Measurements from ENCODE around the gene MTMR3.
A peak's percentile ranks its signal among the peaks of the same experiment; 100 is the strongest.

The MTMR3 gene

DNA sequence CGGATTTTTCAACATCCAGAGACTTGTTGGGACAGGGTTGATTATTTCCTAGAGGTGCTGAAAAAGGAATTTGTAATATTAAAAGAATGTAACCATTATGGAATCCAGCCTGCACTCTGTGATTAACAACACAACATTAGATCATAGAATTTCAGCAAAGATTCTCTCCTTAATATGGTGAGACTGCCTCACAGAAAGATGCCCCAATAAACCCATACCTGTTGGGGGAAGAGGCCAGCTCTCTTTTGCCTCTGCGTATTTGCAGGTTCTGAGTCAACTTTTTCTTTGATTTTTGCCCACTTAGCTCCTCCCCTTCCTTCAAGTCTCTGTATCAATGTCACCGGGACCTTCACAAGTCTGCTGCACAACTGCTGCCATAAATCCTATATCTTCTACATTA, 12.4 kb upstream of the MTMR3 start:
- DNase-seq (ENCODE audit: low read depth) = no peak

DNA sequence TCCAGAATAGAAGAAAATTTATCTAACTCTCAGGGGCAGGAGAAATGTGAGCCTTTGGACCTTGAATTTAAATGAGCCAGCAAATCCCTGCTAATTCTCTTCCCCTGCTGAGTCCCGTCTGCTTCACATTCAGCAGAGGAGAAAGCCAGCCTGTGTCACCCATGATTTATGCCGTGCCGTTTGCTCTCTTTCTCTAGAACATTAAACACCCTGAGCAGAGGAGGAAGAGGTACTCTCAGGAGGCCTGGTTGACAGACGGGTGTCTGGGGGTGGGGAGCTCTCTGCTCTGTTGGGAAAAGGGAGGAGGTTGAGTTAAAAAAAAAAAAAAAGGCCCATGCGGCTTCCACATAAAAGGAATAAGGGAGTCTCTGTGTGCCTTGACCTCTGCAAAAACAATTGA, 11.3 kb upstream of the MTMR3 start:
- DNase-seq (ENCODE audit: low read depth) = no peak

DNA sequence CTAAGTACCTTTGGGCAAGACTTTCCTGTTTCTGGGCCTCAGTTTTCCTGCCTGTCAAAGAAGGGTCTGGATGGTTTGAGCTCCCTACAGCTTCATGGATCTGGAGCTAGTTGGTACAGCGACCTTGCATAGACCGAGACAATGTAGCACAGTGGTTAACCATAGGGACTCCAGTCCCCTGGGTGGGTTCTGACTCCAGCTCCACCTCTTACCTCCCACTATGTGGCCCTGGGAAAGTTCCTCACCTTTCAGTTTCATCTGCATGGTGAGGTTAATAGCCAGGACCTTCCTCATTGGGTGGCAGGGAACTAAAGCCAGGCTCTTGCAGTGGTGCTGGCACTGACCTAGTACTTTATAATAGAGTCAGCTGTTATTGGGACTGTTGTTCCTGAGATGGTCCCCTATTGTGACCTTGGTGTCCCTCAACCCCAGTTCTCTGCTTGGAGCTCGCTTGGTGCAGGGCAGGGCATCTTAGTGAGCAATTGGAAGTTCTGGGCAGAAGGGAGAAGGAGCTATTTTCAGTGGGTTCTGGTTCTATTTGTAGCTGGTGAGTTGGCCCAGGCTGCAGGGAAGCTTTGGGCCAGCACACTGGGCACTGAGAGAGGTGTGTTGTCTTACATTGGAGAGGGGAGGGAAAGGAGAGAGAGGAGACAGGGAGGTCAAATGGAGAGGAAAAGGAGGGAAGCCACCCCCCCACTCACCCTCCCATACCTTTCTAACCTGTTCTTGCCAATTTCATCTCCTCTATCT, 10.7 kb upstream of the MTMR3 start:
- DNase-seq (ENCODE audit: low read depth) = no peak

DNA sequence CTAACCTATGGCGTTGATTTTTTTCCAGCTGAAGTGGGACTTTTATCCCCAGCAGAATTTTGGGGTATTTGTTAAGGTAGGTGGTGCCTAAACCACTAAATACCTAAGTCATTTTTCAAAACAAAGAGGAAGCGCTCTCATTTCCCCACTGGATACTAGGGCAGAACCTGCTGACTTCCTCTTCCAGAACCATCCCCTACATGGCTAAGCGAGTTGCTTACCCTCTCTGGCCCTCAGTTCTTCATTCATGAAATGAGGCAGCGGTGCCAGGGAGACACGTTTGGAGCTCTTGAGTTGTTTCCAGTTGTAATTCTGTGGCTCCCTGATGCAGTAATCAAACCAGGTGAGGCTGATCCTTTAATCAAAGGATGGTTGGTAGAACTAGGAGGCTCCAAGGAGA, 10.0 kb upstream of the MTMR3 start:
- no peak for DNase-seq (ENCODE audit: low read depth)

DNA sequence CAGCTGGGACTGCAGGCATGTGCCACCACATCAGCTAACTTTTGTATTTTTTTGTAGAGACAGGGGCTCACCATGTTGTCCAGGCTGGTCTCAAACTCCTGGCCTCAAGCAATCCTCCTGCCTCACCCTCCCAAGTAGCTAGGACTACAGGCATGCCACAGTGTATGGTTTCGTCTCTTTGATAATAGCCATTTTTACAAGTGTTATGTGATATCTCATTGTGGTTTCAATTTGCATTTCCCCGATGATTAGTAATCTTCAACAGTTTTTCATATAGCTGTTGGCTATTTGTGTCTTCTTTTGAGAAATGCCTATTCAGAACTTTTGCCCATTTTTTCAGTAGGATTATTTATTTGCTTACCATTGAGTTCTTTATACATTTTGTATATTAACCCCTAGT, 9.0 kb upstream of the MTMR3 start:
- no peak for DNase-seq (ENCODE audit: low read depth)

DNA sequence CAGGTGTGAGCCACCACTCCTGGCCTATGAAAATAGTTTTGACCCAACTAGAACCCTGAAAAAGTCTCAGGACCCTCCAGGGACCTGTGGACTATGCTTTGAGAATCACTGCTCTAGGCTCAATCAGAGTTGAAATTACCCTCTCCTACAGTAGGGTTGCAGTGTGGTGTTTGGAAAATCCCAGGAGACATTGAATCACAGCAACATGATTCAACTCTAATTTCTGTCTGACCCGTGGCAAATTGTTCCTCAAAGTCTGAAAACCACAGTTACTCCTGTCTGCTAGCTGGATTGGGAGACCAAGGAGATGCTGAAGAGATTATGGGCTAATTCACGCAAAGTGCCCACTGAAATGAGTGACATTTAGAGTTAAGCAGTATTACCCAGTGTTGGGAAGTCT, 5.4 kb upstream of the MTMR3 start:
- peak; percentile 86 for DNase-seq (ENCODE audit: low read depth)

DNA sequence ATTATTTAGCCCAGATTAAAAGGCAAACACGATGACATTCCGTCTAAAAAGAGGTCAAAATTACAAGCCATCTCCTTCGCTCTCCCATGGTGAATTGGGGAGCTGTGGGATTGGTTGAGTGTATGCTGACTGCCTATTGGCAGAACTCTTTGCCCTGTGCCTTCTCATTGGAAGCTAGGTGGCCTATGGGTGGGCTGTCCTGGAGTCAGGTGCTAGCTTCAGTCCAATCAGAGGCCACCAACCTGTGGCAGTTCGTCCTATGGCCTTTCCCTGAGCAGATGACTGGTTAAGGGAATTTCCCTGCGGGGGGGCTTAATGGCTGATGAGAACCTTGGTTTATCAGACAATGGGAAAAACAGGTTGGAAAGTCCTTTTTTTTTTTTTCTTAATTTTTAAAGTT, 3.2 kb upstream of the MTMR3 start:
- no peak for DNase-seq (ENCODE audit: low read depth)

DNA sequence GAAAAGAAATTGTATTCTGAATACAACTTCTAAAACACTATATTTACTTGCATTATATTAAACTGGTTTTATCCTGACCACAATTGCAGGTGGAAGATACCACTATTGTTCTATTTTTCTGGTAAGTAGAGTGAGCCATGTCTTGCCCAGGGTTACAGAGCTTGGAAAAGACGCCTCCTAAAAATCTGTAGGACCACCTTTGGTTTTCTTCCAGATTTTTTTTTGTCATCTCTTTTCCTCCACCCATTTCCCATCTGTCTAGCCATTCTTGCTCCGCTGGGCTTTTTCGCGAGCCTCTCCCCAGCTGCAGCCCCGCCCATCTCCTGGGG, 294 bp upstream of the MTMR3 start:
- DNase-seq (ENCODE audit: low read depth) = no peak

DNA sequence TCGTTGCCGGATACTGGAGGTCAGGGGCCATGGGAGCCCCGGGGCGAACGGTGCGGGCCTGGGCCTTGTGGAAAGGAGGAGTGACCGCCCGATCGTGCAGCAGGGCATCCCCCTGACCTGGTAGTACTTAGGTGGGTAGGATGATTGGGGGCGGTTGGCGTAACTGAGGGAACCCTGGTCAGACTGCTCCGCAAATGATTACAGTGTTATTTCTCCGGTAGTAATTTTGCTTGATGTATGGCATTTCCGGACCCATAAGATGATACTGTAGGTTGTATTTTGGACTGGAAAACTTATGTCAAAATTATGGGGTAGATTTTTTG, 762 bp downstream of the MTMR3 start:
- peak; percentile 3 for DNase-seq (ENCODE audit: low read depth)

DNA sequence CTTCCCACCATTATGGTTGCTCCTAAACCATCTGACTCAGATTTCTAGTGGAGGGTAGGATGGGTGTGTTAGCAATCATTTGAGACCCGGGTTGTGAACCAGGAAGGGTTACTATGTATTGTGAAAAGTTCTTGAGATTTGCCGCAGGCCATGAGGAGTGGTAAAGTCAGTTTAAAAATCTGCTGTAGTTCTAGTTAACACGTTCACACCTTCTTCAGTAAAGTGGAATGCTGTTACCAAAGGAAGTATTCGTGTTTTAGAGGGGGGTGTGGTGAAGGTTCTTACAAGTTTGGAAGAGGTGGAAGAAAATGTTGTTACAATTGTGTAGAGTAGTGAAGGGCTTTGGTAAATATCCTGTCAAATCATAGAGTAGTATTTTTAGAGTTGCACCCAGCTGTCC, 2.6 kb downstream of the MTMR3 start:
- no peak for DNase-seq (ENCODE audit: low read depth)

DNA sequence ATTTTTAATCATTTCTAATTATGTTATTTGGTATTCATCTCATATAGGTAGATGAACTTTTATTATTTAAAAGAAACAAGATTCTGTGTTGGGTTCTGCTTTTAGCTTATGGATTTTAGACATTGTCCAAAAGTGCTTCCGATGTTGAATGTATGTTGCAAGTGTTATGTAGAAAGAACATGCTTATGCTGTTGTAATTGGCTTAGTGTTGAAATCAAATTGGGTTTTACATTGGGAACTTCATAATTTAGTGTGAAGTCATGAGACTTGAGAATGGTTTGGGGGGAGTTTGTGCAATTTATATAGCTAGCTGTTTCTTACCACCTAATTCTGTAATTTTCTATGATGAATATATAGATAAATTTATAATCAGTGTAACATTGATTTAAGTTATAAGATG, 3.6 kb downstream of the MTMR3 start:
- DNase-seq (ENCODE audit: low read depth) = no peak

DNA sequence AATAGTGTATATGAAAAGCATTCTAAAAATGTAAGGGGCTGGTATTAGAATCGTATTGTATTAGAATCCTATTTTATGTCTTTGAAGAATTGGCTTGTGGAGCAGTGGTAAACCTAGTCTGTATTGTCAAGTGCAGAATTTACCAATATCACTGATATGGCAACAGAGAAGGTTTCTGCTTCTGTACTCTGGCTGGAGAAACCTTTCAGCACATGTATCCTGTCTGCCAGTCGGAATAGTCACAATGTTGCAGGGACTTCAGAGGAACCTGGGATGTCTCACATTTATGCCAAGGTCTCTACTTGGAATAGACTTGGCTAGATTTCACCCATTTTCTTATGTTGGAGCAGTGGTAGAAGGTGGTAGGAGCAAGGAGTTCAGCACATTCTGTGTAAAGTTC, 4.4 kb downstream of the MTMR3 start:
- no peak for DNase-seq (ENCODE audit: low read depth)

DNA sequence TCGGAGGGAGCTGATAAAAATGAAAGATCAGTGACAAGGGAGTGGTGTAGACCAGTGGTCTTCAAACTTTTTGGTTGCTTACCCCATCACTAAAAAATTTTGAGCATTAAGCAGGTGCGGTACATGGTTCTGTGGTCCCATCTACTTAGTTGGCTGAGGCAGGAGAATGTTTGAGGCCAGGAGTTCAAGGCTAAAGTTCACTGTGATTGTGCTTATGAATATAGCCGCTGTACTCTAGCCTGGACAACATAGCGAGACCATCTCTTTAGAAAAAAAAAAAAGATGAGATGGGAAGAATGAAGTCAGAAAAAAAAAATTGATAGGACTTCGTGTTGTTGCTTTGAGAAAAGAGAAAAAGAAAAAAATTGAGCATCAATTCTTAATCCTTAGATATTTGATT, 7.8 kb downstream of the MTMR3 start:
- no peak for DNase-seq (ENCODE audit: low read depth)

DNA sequence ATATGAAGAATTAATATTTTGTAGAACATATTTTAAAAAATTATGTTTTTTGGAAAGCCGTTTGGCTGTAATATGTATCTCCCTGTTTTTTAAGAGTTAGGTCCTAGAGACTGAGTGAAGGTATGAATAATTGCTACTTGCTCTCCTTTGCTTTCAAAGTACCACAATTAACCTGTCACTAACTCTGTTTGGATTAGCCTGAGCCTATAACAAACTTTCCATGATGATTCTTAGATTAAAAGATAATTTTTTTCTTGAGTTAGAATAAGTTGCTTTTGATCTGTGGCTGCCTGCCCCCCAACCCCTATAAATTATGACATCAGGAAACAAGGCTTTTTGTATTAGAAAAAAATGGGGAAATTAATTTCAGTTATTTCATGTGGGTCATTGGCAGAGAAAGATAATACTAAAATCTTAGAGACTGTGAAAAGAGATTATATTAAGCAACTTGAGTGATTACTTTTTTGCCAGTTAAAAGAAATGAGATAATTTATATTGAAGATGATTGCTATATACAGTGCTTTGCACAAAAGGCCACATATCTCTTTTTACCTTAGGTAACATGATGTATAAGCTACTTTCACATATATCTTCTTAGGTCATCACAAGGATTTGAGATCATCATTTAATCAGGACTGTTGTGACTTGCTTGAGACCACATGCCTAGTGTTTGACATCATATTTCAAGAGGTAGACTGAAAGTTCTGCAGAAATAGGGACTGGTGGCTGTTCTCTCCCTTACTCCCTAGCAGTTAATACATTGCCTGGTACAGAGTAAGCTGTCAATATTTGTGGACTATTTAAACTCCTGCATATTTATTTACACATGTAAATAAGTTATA, 9.6 kb downstream of the MTMR3 start:
- no peak for DNase-seq (ENCODE audit: low read depth)

DNA sequence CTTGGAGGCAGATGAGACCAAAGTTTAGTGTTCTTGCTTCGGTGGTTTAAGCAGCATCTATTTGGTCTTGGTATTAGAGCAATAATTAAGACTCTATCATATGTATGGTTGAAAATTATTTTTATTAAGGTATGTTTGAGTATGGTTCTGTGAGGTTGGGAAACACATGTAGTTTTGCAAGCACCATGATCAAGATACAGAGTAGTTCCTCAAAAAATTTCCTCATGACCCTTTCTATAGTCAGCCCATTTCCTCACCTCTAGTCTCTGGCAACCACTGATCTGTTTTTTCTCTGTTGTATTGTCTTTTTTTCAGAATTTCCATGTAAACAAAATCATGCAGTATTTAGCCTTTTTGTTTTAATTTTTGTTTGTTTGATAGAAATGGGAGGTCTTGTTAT, 18.4 kb downstream of the MTMR3 start:
- no peak for DNase-seq (ENCODE audit: low read depth)

DNA sequence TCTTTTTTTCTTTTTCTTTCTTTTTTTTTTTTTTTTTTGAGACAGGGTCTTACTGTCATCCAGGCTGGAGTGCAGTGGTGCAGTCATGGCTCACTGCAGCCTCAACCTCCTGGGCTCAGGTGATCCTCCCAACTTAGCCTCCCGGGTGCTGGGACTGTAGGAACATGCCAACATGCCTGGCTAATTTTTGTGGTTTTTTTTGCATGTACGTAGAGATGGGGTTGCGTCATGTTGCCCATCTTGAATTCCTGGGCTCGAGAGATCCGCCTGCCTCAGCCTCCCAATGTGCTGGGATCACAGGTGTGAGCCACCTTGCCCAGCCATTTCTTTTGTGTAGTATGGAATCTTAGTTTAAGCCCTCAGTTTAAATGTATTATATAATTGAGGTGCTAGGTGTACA, 20.4 kb downstream of the MTMR3 start:
- DNase-seq (ENCODE audit: low read depth) = no peak

DNA sequence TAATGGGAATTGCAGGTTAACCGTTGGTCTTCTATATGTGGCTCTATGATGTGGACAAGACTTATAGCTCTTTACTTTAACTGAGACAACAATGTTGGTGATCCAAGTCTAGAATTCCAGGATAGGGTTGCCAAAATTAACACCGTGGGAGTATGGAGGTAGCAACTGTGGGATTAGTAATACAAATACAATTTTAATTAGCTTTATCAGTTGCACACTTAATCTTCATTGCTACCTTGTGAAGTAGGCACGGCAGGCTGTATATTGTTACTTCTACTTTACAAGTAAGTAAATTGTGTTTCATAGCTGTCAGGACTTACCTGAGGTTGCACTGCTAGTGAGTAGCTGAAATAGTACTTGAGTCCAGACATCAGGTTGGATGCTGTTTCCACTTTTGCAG, 21.0 kb downstream of the MTMR3 start:
- DNase-seq (ENCODE audit: low read depth) = no peak

DNA sequence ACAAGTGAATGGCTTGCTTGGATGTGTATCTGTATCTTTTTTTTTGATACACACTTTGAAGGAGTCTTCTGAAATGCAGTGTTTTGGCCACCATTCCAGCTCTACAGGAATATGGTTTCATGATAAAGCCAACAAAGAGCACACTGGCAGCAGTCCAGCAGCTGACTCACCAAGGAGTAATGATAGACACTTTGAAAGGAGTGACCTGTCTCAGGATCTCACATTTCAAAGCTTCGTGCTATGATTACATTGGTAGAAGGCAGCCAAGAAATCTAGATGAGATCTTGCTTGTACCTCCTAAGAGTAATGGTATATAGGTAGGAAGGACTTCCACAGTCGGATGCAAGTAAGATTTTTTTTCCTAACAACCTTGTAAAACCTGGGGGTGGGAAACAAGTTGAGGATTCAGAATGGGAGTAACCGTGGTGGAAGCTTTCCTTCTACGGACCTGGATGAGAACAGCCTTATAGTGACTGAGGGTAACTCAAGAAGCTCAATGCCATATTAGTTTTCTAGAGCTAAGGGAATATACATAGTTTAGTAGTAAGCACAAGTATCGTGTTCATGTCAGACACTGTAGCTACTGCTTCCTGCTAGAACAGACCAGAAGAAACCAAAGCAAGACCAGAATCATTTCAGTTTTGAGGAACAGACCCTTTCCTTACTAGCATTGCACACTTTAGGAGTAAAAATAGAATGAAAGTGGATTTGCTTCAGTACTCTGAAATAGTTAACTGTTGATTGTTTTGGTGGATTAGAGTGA, 25.0 kb downstream of the MTMR3 start:
- peak; percentile 70 for DNase-seq (ENCODE audit: low read depth)

DNA sequence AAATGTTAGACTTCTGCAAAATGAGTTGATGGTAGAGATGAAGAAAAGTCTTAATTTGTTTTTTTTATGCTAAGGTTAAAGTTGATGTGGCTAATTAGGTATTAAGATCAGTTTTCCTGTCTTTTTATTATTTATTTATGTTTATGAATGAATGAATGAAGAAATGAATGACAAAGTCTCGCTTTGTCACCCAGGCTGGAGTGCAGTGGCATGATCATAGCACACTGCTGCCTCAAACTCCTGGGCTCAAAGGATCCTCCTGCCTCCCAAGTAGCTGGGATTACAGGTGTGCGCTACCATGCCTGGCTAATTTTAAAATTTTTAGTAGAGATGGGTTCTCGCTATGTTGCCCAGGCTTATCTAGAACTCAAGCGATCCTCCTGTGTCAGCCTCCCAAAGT, 29.2 kb downstream of the MTMR3 start:
- DNase-seq (ENCODE audit: low read depth) = no peak

DNA sequence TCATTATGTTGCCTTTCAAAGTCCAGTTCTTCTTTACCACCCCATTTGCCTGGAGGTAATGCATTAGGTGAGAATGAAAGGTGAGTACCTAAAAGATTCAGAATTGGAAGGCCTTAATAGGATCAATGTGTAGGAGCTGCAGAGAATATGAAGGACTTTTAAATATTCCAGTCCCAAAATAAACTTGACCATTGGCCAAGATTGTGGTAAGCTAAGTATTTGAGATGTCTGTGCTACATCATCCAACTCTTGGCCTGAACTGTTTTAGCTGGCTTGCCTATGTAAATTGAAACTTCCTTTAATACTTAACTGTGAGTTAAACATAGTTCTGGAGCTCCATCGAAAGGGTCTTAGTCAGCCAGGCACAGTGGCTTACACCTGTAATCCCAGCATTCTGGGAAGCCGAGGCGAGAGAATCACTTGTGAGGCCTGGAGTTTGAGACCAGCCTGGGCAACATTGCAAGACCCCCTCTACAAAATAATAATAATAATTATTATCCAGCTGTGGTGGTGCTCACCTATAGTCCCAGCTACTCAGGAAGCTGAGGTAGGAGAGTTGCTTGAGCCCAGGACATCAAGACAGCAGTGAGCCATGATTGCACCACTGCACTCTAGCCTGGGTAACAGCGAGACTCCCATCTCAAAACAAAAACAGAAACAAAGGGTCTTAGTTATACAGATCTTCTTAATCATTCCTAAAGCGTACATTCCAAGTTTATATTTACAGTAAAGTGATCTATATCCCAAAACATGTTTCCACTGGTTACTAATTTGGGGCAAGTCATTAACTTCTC, 29.8 kb downstream of the MTMR3 start:
- peak; percentile 85 for DNase-seq (ENCODE audit: low read depth)

DNA sequence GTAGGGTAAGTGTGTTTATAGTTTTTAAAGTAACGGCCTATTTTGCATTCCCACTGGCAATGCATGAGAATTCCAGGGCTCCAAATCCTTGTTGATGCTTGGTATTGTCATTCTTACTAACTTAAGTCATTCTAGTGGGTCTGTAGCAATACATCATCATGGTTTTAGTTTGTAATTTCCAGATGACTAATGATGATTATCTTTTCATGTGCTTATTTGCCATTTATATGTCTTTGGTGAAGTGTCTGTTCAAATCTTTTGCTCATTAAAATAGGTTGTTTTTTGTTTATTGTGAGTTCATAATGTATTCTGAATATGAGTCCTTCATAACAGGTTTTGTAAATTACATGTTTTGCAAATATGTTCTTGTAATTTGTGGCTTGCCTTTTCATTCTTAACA, 31.2 kb downstream of the MTMR3 start:
- peak; percentile 69 for DNase-seq (ENCODE audit: low read depth)

DNA sequence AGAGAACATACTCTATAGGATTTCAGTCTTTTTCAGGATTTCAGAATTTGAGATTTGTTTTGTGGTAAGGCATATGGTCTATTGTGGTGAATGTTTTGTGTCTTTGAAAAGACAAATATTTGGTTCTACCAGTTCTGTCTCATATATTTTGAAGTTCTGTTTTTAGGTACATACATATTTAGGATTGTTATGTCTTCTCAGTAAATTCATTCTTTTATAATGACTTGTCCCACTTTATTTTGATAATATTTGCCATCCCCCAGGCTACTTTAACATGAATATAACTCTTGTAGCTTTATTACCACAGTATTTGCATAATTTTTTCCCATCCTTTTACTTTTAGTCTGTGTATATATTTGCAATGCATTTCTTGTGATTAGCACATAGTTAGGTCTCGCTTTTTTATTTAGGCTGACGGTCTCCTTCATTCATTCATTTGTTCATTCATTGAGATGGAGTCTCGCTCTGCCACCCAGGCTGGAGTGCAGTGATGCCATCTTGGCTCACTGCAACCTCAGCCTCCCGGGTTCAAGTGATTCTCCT, 32.1 kb downstream of the MTMR3 start:
- no peak for DNase-seq (ENCODE audit: low read depth)
